Measurements from ENCODE around the gene MAP4K3. TPM values are rescaled to one million over a fixed set of nuclear protein-coding genes. Genes with fewer than 3 reads are reported as not detected.

MAP4K3 gene
- total RNA-seq, 4 donors from 2014 or later: 60.6 to 86.6 (median 75.6) TPM

DNA sequence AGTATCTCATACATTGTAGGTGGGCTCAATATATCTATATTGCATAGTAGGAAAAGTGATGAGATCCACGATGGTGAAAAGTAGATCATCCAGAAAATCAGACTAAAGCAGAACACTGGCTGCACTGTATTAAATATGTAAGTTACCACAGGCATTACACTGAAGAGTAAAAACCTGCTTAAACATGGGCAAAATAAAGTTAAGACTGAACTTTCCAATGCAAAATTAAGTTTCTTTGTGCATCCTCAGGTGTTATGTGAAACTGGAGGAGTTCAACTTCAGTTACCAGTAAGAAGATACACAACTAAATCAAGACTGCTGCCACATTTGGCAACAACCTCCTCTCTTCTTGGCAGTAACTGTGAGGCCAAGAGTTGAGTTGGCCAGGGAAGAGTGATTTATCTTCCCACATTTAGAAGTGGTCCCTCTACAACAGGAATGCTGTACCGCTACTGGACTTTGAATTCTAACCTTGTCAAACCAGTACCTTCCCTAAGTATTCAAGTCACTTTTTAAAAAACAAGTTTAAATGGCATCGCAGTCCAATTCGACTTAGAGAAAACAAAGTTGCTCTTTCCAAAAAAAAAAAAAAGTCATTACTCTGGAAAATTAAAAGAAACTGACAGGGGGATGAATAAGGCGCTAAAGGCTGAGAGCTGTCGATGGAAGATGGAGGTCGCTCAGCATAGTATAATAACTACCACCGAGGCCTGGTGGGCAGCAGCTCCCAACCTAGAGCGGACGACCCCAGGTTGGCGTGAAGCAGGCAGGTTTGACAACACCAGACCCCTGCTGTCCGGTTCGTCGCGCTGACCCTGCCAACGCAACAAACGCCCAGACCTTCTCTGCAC lies 1.1 kb downstream of the MAP4K3 start:
- 3 to 7% methylated on average over 14 to 15 of the region's 17 CpGs for WGBS, 2 donors
- H3K27ac ChIP-seq: peak overlapping the region; percentile 86 to 97 (median 97)
- no peak for TF ChIP-seq POLR2A (IDR thresholded peaks at IDR 0.05)
- TF ChIP-seq, protein P1, sequence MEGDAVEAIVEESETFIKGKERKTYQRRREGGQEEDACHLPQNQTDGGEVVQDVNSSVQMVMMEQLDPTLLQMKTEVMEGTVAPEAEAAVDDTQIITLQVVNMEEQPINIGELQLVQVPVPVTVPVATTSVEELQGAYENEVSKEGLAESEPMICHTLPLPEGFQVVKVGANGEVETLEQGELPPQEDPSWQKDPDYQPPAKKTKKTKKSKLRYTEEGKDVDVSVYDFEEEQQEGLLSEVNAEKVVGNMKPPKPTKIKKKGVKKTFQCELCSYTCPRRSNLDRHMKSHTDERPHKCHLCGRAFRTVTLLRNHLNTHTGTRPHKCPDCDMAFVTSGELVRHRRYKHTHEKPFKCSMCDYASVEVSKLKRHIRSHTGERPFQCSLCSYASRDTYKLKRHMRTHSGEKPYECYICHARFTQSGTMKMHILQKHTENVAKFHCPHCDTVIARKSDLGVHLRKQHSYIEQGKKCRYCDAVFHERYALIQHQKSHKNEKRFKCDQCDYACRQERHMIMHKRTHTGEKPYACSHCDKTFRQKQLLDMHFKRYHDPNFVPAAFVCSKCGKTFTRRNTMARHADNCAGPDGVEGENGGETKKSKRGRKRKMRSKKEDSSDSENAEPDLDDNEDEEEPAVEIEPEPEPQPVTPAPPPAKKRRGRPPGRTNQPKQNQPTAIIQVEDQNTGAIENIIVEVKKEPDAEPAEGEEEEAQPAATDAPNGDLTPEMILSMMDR (IDR thresholded peaks at IDR 0.05): no peak
- intact Hi-C loops (cut with DNase I): no loop called here
- no peaks in the 10 kb centered on the region for H3K36me3 ChIP-seq
- DNase-seq: peak; percentile 46 to 53
- no peaks in the 10 kb centered on the region for H3K9me3 ChIP-seq
- H3K4me3 ChIP-seq (replicated peaks in 1 of 3): peak overlapping the region; percentile 42 to 94 (median 92)
- H3K27me3 ChIP-seq: no peaks in the 10 kb centered on the region
- peaks cover 57 to 59% of the 10 kb centered on the region in 2 donors for H3K4me1 ChIP-seq

DNA sequence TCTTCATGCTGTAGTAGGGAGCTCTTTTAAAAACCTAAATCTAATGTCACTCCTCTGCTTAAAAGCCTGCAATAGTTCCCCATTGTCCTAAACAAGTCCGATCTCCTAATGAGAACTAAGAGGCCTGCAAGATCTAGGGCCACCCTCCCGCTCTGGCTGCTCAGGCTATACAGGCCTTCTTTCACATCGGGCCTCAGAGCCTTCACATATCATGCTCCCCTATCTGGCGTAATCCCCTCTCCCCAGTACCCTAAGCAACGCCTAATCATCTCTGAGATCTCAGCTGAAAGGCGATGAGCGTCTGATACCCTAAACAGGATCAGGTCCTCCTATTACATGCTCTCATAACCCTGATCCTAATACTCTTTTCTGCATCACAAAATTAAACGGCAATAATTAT lies 1.9 kb downstream of the MAP4K3 start:
- TF ChIP-seq, protein P1 (IDR thresholded peaks at IDR 0.05): no peak
- no peak for TF ChIP-seq POLR2A (IDR thresholded peaks at IDR 0.05)
- Histone ChIP-seq H3K27me3 (no peaks in the 10 kb centered on the region), H3K4me1 (peaks cover 59 to 63% of the 10 kb centered on the region in 2 donors), H3K27ac (peak overlapping the region in 1 of 3 donors; percentile 97), H3K4me3 (replicated peaks in 1 of 3) (peak overlapping the region in 1 of 3 donors; percentile 92), H3K9me3 (no peaks in the 10 kb centered on the region), H3K36me3 (no peaks in the 10 kb centered on the region)
- 66 to 68% methylated on average over 8 of the region's 8 CpGs for WGBS, 2 donors
- DNase-seq: no peak
- intact Hi-C loops (cut with DNase I): no loop called here

DNA sequence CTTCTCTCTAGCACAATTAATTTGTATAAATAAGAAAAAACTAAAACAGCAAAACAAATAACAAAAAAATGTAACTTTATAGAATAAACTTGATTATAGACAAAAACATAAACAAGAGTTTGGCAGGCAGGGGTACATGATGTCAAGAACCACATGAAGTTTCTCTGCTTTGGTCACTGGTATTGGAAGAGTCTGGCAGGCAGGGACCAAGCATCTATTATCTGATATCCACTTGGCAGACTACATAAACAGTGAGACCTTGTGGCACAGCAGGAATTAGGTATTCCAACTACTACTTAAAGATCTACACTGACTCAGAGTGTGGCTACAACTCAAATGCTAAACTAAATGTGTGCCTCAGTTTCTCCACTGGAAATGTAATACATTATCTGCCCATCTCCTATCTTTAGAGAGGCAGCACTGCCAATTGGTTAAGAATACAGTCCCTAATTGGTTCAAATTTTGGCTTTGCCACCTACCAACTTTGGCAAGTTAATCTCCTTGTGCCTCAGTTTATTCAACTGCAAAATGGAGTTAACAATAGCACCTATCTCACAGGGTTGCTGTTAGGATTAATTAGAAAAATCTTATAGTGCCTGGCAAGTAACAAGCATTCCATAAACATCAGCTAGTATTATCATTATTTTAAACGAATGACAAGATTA lies 2.7 kb downstream of the MAP4K3 start:
- no peak for DNase-seq
- H3K4me1 ChIP-seq: peaks cover 58 to 61% of the 10 kb centered on the region in 2 donors
- H3K4me3 ChIP-seq (replicated peaks in 1 of 3): no peak overlapping the region

DNA sequence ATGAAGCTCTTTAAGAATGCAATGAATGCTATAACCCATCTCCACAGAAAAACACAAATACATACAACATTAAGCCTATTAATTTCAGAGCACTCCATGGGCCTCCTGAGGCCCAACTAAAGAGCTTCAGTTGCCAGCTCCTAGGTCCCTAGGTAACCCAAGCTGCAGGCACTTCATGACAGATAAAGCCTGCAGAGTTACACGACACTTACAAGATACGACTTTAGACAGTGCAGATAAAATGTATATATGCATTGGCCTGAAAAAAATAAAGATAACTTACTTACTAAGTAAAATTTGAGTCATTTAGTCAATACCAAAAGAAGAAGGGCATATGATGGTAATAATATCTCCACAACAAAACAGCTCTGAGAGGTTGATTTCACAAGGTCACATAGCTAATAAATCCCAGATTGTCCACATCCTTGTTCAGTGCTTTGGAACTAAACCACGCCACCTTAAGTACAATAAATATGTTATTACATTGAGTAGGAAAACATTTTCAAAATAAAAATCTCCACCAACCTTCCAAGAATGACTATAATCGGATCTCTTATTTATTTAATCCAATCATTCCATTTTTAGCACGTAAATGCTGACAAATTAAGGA lies 3.4 kb downstream of the MAP4K3 start:
- Histone ChIP-seq H3K9me3 (no peaks in the 10 kb centered on the region), H3K4me1 (peaks cover 52 to 56% of the 10 kb centered on the region in 2 donors), H3K27me3 (no peaks in the 10 kb centered on the region), H3K36me3 (no peaks in the 10 kb centered on the region), H3K4me3 (replicated peaks in 1 of 3) (no peak overlapping the region), H3K27ac (no peak overlapping the region)
- WGBS, 2 donors: 80 to 86% methylated on average over 5 of the region's 5 CpGs
- TF ChIP-seq POLR2A (IDR thresholded peaks at IDR 0.05): no peak
- TF ChIP-seq, protein P1 (IDR thresholded peaks at IDR 0.05): no peak
- no peak for DNase-seq
- intact Hi-C loops (cut with DNase I): no loop called here

More for the DNA sequence above, 2.7 kb downstream of the MAP4K3 start:
- intact Hi-C loops (cut with DNase I): no loop called here
- no peak overlapping the region for H3K27ac ChIP-seq
- no peaks in the 10 kb centered on the region for H3K9me3 ChIP-seq
- no peaks in the 10 kb centered on the region for H3K27me3 ChIP-seq
- TF ChIP-seq, protein P1 (IDR thresholded peaks at IDR 0.05): no peak
- no peak for TF ChIP-seq POLR2A (IDR thresholded peaks at IDR 0.05)
- WGBS, 2 donors: 78 to 84% methylated on average over 1 of the region's 1 CpG
- H3K36me3 ChIP-seq: no peaks in the 10 kb centered on the region

Data from thyroid gland (tissue), 4 donors.